H4 (cell line): ENCODE data around the gene EFNB2. TPM values are rescaled to one million over a fixed set of nuclear protein-coding genes. Genes with fewer than 3 reads are reported as not detected.

ENCODE experiments used
- DNase-seq: peaks from one replicate; pipeline ENCODE4 v3.0.0-alpha.2; 2015; ENCODE audit warnings: low spot score
- total RNA-seq: library from RNA; depleted of rRNA; stranded (reverse); fragments of >200 nt; shearing (Covaris generic); gene quantifications from 2 replicates; pipeline ENCODE4 v1.2.3, GENCODE V29; 2014; rRNA removed

EFNB2 gene
- 6.7 and 8.0 TPM in 2 replicates for total RNA-seq

- DNase-seq: peak; percentile 75
These were observed at the start of gene EFNB2 for GRCh38 chr13:106535552-106536243. TSS of gene EFNB2 (minus strand) at chr13:106535662. CDS start at chr13:106534964, 698 bp downstream.

GRCh38 chr13:106581225-106581624, 45.8 kb upstream of the EFNB2 start:
- DNase-seq: no peak

GRCh38 chr13:106575896-106576295, 40.4 kb upstream of the EFNB2 start:
- no peak for DNase-seq

- no peak for DNase-seq
These were observed 38.4 kb upstream of the EFNB2 start for GRCh38 chr13:106573868-106574267.

GRCh38 chr13:106573284-106573846, 37.9 kb upstream of the EFNB2 start:
- DNase-seq: no peak

- no peak for DNase-seq
These were observed 34.9 kb upstream of the EFNB2 start for GRCh38 chr13:106570299-106570852.

GRCh38 chr13:106569233-106570095, 34.0 kb upstream of the EFNB2 start:
- no peak for DNase-seq

GRCh38 chr13:106568299-106569003, 33.0 kb upstream of the EFNB2 start:
- DNase-seq: no peak

GRCh38 chr13:106567474-106568298, 32.2 kb upstream of the EFNB2 start, which contains the start of gene ARGLU1:
TSS of gene ARGLU1 (minus strand) at chr13:106568137. CDS start at chr13:106567919, 218 bp downstream.
- DNase-seq: peak; percentile 76

- DNase-seq: peak; percentile 37
These were observed 31.4 kb upstream of the EFNB2 start for GRCh38 chr13:106566641-106567473.

- no peak for DNase-seq
These were observed 29.8 kb upstream of the EFNB2 start for GRCh38 chr13:106565127-106565775.

- no peak for DNase-seq
These were observed 26.8 kb upstream of the EFNB2 start for GRCh38 chr13:106562301-106562700.

- no peak for DNase-seq
These were observed 26.2 kb upstream of the EFNB2 start for GRCh38 chr13:106561551-106562170.

- DNase-seq: no peak
These were observed 25.4 kb upstream of the EFNB2 start for GRCh38 chr13:106560821-106561220.

GRCh38 chr13:106558527-106558926, 23.1 kb upstream of the EFNB2 start:
- no peak for DNase-seq

- no peak for DNase-seq
These were observed 20.3 kb upstream of the EFNB2 start for GRCh38 chr13:106555631-106556328.

- no peak for DNase-seq
These were observed 16.3 kb upstream of the EFNB2 start for GRCh38 chr13:106551751-106552150.

GRCh38 chr13:106551350-106551749, 15.9 kb upstream of the EFNB2 start:
- no peak for DNase-seq
